ENCODE results near the gene GTF2A1. TPM values are rescaled to one million over a fixed set of nuclear protein-coding genes. Genes with fewer than 3 reads are reported as not detected.

Gene GTF2A1
- total RNA-seq, result 10 to 100 TPM; 12.5 to 28.9 (median 18.6) TPM

GRCh38 chr14:81220830-81221578 lies at the start of gene GTF2A1:
Gene GTF2A1, minus strand, starts transcription at chr14:81220959. Its CDS starts 441 bp downstream, at chr14:81220518.
- peaks cover 0 to 25% (median 0%) of the 10 kb centered on the region in 4 donors for H3K4me1 ChIP-seq
- H3K9me3 ChIP-seq, result no peaks in the 10 kb centered on the region
- peaks cover 0 to 4% (median 0%) of the 10 kb centered on the region in 3 donors for H3K36me3 ChIP-seq
- TF ChIP-seq POLR2A (IDR thresholded peaks at IDR 0.05) (peak; percentile 34 to 97), CTCF (IDR thresholded peaks at IDR 0.05) (no peak)
- H3K27ac ChIP-seq, result peak within 1 kb of the TSS; percentile 92 to 99 (median 96)
- peak; percentile 96 to 97 (median 97) for DNase-seq
- H3K27me3 ChIP-seq, result no peaks in the 10 kb centered on the region
- peak within 1 kb of the TSS; percentile 66 to 88 (median 78) for H3K4me3 ChIP-seq

- no peak for DNase-seq
- TF ChIP-seq CTCF (IDR thresholded peaks at IDR 0.05), result no peak
- no peak for TF ChIP-seq POLR2A (IDR thresholded peaks at IDR 0.05)
- Histone ChIP-seq H3K27ac (no peak overlapping the region), H3K9me3 (no peaks in the 10 kb centered on the region), H3K36me3 (no peaks in the 10 kb centered on the region), H3K4me1 (no peaks in the 10 kb centered on the region), H3K4me3 (no peak overlapping the region), H3K27me3 (no peaks in the 10 kb centered on the region)
These were observed 49.2 kb upstream of the GTF2A1 start for GRCh38 chr14:81269979-81270375.

- no peaks in the 10 kb centered on the region for H3K4me1 ChIP-seq
- H3K4me3 ChIP-seq, result no peak overlapping the region
- H3K36me3 ChIP-seq, result no peaks in the 10 kb centered on the region
- no peak overlapping the region for H3K27ac ChIP-seq
- TF ChIP-seq CTCF (IDR thresholded peaks at IDR 0.05), result peak in 5 of 6 experiments; percentile 73 to 96 (median 93)
- TF ChIP-seq POLR2A (IDR thresholded peaks at IDR 0.05), result no peak
- peak in 1 of 3 donors; percentile 53 for DNase-seq
- H3K27me3 ChIP-seq, result no peaks in the 10 kb centered on the region
- no peaks in the 10 kb centered on the region for H3K9me3 ChIP-seq
These were observed 48.6 kb upstream of the GTF2A1 start for GRCh38 chr14:81269100-81269978.

- Histone ChIP-seq H3K9me3 (no peaks in the 10 kb centered on the region), H3K36me3 (no peaks in the 10 kb centered on the region), H3K4me1 (no peaks in the 10 kb centered on the region), H3K27ac (no peak overlapping the region), H3K27me3 (no peaks in the 10 kb centered on the region), H3K4me3 (no peak overlapping the region)
- TF ChIP-seq CTCF (IDR thresholded peaks at IDR 0.05) (peak in 1 of 6 experiments; percentile 2), POLR2A (IDR thresholded peaks at IDR 0.05) (no peak)
- DNase-seq, result no peak
These were observed 47.3 kb upstream of the GTF2A1 start for GRCh38 chr14:81268016-81268416.

GRCh38 chr14:81265636-81266169 lies 44.9 kb upstream of the GTF2A1 start:
- no peaks in the 10 kb centered on the region for H3K4me1 ChIP-seq
- no peaks in the 10 kb centered on the region for H3K36me3 ChIP-seq
- DNase-seq, result no peak
- no peaks in the 10 kb centered on the region for H3K9me3 ChIP-seq
- TF ChIP-seq CTCF (IDR thresholded peaks at IDR 0.05) (no peak), POLR2A (IDR thresholded peaks at IDR 0.05) (no peak)
- H3K4me3 ChIP-seq, result no peak overlapping the region
- no peaks in the 10 kb centered on the region for H3K27me3 ChIP-seq
- no peak overlapping the region for H3K27ac ChIP-seq
